Adipocyte (in vitro differentiated cells): Measurements from ENCODE around the gene C11orf65.
A peak's percentile ranks its signal among the peaks of the same experiment; 100 is the strongest.
"Not testable (repeated sequence)": the region's sequence is repeated elsewhere in the genome, so short reads cannot be mapped to it uniquely, and the experiment has no call there.

Experiments used
- DNase-seq: peaks from one replicate; pipeline ENCODE4 v3.0.0-alpha.2; 2015; ENCODE audit warnings: low read depth
- H3K27me3 ChIP-seq: replicated peaks from 2 replicates; pipeline ENCODE4 v1.7.0; 2013; ENCODE audit warnings: mild to moderate bottlenecking, low read length, moderate library complexity; ENCODE audit not compliant: control insufficient read depth, insufficient read depth
- H3K36me3 ChIP-seq: 2 replicates; pipeline ENCODE4 v1.7.0; 2013; ENCODE audit warnings: low read length, mild to moderate bottlenecking, moderate library complexity; ENCODE audit not compliant: control insufficient read depth, insufficient read depth, severe bottlenecking
- H3K4me1 ChIP-seq: 2 replicates; pipeline ENCODE4 v1.7.0; 2013; ENCODE audit warnings: mild to moderate bottlenecking, low read length, moderate library complexity; ENCODE audit not compliant: control insufficient read depth, insufficient read depth
- H3K4me3 ChIP-seq: 2 replicates; pipeline ENCODE4 v1.7.0; 2013; ENCODE audit warnings: mild to moderate bottlenecking, low read length, moderate library complexity
- H3K9ac ChIP-seq: 2 replicates; pipeline ENCODE4 v1.7.0; 2013; ENCODE audit warnings: mild to moderate bottlenecking, low read length, moderate library complexity
- H3K9me3 ChIP-seq: 2 replicates; pipeline ENCODE4 v1.7.0; 2013; ENCODE audit warnings: mild to moderate bottlenecking, low read length, moderate library complexity; ENCODE audit not compliant: control insufficient read depth

The C11orf65 gene

GRCh38 chr11:108466405-108466804, 924 bp downstream of the C11orf65 start:
- no peaks in the 10 kb centered on the region for H3K27me3 ChIP-seq
- DNase-seq = no peak
- peak overlapping the region; percentile 93 for H3K9ac ChIP-seq
- H3K36me3 ChIP-seq = no peaks in the 10 kb centered on the region
- H3K4me1 ChIP-seq = peaks cover 5% of the 10 kb centered on the region
- H3K9me3 ChIP-seq = no peaks in the 10 kb centered on the region
- H3K4me3 ChIP-seq = peak overlapping the region; percentile 83

- no peak for DNase-seq
- H3K4me1 ChIP-seq = no peaks in the 10 kb centered on the region
- H3K9ac ChIP-seq = no peak overlapping the region
- peaks cover 12% of the 10 kb centered on the region for H3K9me3 ChIP-seq
- H3K36me3 ChIP-seq = no peaks in the 10 kb centered on the region
- H3K4me3 ChIP-seq = no peak overlapping the region
- no peaks in the 10 kb centered on the region for H3K27me3 ChIP-seq
Measured at GRCh38 chr11:108453207-108453835, 14.0 kb downstream of the C11orf65 start.

DNA sequence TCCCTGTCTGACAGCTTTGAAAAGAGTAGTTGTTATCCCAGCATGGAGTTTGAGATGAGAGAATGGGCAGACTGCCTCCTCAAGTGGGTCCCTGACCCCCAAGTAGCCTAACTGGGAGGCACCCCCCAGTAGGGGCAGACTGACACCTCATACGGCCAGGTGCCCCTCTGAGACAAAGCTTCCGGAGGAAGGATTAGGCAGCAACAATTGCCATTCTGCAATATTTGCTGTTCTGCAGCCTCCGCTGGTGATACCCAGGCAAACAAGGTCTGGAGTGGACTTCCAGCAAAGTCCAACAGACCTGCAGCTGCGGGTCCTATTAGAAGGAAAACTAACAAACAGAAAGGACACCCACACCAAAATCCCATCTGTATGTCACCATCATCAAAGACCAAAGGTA, 25.9 kb downstream of the C11orf65 start:
- not testable (repeated sequence) for DNase-seq, H3K9me3 ChIP-seq, H3K9ac ChIP-seq, H3K4me3 ChIP-seq, H3K4me1 ChIP-seq, H3K27me3 ChIP-seq, H3K36me3 ChIP-seq

DNA sequence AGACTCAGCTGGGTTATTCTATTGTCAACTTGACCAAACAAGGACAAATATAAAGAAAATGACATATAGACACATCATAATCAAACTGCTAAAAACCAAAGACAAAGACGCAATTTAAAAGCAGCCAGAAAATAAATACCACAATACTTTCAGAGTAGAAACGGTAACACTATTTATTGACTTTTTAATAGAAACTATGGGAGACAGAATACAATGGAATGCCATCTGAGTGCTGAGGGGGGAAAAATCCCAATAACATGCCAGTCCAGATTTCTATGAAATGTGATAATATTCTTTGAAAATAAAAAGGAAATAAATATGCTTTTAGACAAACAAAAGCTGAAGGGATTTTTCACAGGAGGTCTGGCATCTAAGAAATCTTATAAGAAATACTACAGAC, 30.7 kb downstream of the C11orf65 start:
- no peaks in the 10 kb centered on the region for H3K36me3 ChIP-seq
- no peak overlapping the region for H3K4me3 ChIP-seq
- H3K4me1 ChIP-seq = no peaks in the 10 kb centered on the region
- H3K9me3 ChIP-seq = peaks cover 5% of the 10 kb centered on the region
- H3K9ac ChIP-seq = no peak overlapping the region
- no peak for DNase-seq
- H3K27me3 ChIP-seq = no peaks in the 10 kb centered on the region

DNA sequence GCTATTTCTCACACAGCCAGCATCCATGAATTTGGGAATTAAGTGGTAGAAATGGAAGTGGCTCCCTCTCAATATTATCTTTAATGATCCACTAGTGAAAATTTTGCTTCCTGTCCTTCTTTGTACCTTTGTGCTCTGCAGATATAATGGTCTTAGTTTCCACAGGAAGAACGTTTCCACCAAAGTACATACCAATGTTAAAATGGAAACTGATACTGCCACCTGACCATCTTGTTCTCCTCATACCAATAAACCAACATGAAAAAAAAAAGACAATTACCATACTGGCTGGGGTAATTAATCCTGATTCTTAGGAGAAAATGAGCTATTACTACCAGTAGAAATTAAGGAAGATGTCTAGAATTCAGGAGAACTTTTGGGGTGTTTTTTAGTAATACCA, 32.3 kb downstream of the C11orf65 start:
- Histone ChIP-seq H3K9me3 (peaks cover 5% of the 10 kb centered on the region), H3K4me3 (no peak overlapping the region), H3K36me3 (no peaks in the 10 kb centered on the region), H3K4me1 (no peaks in the 10 kb centered on the region), H3K9ac (no peak overlapping the region), H3K27me3 (no peaks in the 10 kb centered on the region)
- DNase-seq = no peak

- Histone ChIP-seq H3K4me1 (no peaks in the 10 kb centered on the region), H3K27me3 (no peaks in the 10 kb centered on the region), H3K9me3 (peaks cover 5% of the 10 kb centered on the region), H3K9ac (no peak overlapping the region), H3K4me3 (no peak overlapping the region), H3K36me3 (no peaks in the 10 kb centered on the region)
- DNase-seq = no peak
Measured at GRCh38 chr11:108432783-108433182, 34.5 kb downstream of the C11orf65 start.

DNA sequence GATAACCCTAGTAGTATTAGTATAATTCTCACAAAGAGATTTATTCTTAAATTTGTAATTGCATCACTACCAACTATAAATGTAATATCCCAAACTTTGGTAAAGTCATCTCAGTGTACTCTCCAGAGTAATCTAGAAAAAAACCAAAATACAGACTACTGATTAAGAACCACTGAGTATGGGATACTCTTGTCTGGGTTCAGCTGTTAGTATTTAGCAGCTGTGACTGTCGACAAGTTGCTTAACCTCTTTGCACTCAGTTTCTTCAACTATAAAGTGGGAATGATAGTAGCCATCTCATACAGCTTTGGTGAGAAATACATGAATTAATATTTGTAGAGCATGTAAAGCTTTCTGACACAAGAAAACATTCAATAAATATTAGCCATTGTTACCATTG, 35.3 kb downstream of the C11orf65 start:
- no peaks in the 10 kb centered on the region for H3K4me1 ChIP-seq
- no peaks in the 10 kb centered on the region for H3K27me3 ChIP-seq
- no peaks in the 10 kb centered on the region for H3K36me3 ChIP-seq
- no peak overlapping the region for H3K4me3 ChIP-seq
- no peak for DNase-seq
- H3K9me3 ChIP-seq = peaks cover 5% of the 10 kb centered on the region
- no peak overlapping the region for H3K9ac ChIP-seq

- no peak overlapping the region for H3K9ac ChIP-seq
- no peak overlapping the region for H3K4me3 ChIP-seq
- DNase-seq = no peak
- no peaks in the 10 kb centered on the region for H3K27me3 ChIP-seq
- no peaks in the 10 kb centered on the region for H3K36me3 ChIP-seq
- no peaks in the 10 kb centered on the region for H3K4me1 ChIP-seq
- peaks cover 4% of the 10 kb centered on the region for H3K9me3 ChIP-seq
Measured at GRCh38 chr11:108431370-108431769, 36.0 kb downstream of the C11orf65 start.

DNA sequence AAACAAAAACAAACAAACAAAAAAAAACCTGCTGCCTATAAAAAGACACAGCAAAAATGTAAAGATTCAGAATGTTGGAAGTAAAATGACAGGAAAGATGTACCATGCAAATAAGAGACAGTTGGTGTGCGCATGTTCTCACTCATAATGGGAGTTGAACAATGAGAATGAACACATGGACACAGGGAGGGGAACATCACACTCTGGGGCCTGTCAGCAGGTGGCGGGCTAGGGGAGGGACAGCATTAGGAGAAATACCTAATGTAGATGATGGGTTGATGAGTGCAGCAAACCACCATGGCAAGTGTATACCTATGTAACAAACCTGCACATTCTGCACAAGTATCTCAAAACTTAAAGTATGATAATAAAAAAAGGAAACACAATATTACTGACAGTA, 49.8 kb downstream of the C11orf65 start:
- peaks cover 11% of the 10 kb centered on the region for H3K9me3 ChIP-seq
- not testable (repeated sequence) for H3K4me3 ChIP-seq, DNase-seq, H3K4me1 ChIP-seq, H3K36me3 ChIP-seq, H3K9ac ChIP-seq, H3K27me3 ChIP-seq

DNA sequence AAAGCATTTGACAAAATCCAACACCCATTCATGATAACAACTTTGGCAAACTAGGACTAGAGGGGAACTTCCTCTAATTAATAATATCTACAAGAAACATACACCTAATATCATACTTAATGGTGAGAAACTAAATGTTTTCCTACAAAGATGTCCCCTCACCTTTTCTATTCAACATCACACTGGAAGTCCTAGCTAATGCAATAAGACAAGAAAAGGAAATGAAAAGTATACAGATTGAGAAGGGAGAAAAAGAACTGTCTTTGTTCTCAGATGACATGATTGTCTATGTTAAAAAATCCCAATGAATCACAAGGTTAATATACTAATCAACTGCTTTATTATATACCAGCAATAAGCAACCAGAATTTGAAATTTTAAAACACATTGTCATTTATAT, 52.4 kb downstream of the C11orf65 start:
- H3K9me3 ChIP-seq = peaks cover 11% of the 10 kb centered on the region
- no peaks in the 10 kb centered on the region for H3K27me3 ChIP-seq
- no peak overlapping the region for H3K4me3 ChIP-seq
- no peak overlapping the region for H3K9ac ChIP-seq
- H3K36me3 ChIP-seq = no peaks in the 10 kb centered on the region
- H3K4me1 ChIP-seq = no peaks in the 10 kb centered on the region
- DNase-seq = no peak

DNA sequence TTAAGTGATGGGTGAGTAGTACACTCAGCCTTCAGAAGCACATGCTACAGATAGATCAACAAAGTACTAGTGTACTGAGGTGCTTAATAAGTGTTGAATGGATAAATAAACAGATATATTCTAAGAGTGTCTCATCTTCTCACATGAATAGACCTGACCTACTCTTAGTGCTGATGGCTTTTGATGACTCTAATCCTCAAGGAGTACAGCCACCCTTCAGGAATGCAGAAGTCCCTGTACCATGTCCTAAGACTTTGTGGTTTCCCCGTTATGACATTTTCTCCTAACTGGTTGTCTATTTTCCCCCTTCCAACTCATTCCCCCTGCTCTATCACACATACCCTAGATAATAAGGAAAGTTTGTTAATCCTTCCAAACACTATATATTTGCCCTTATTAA, 61.6 kb downstream of the C11orf65 start:
- Histone ChIP-seq H3K36me3 (no peaks in the 10 kb centered on the region), H3K9ac (no peak overlapping the region), H3K4me1 (no peaks in the 10 kb centered on the region), H3K27me3 (no peaks in the 10 kb centered on the region), H3K9me3 (no peaks in the 10 kb centered on the region), H3K4me3 (no peak overlapping the region)
- DNase-seq = no peak

DNA sequence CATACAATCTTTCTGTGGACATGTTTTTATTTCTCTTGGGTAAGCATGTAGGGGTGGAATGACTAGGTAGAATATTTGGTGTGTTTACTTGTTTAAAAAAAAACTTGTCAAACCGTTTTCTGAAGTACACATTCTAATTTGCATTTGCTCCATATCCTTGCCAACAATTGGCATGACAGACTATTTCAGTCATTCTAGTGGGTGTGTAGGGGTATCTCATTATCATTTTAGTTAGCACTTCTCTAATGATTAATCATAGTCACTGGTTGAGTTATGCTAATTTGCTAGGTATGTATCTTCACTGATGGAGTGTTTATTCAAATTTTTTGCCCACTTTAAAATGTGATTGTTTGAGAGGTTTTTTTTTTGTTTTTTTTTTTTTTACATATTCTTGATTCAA, 64.3 kb downstream of the C11orf65 start:
- H3K36me3 ChIP-seq = no peaks in the 10 kb centered on the region

More for the DNA sequence above, 64.3 kb downstream of the C11orf65 start:
- DNase-seq = no peak
- Histone ChIP-seq H3K9me3 (no peaks in the 10 kb centered on the region), H3K27me3 (no peaks in the 10 kb centered on the region), H3K4me1 (no peaks in the 10 kb centered on the region), H3K4me3 (no peak overlapping the region), H3K9ac (no peak overlapping the region)
